Spleen (tissue), 7 donors: ENCODE data around the gene ATF5.

Source experiments
- CTCF ChIP-seq, 11 experiments: fragments of 200-600 bp in 7 of 11; fragments of 450-650 bp in 4 of 11; sonication (generic) in 4 of 11; IDR thresholded peaks in 8 of 11; conservative IDR thresholded peaks in 3 of 11; 1 replicate in 7 of 11; 2 replicates in 4 of 11; pipeline versions ENCODE4 v1.4.0 to v1.8.0; 2016 to 2021; ENCODE audit warnings: antibody characterized with exemption in 11 of 11, inconsistent platforms in 4 of 11, mild to moderate bottlenecking in 1 of 11
- POLR2A ChIP-seq, 3 donors: fragments of 450-650 bp; IDR thresholded peaks; one replicate each; pipeline ENCODE4 v1.5.1; 2017; ENCODE audit warnings: antibody characterized with exemption in 3 of 3, mild to moderate bottlenecking in 1 of 3
- donor health status: DM: no; HTN: no; CAD: no; lungs with moderate emphysema.
- donor health status: DM: no; HTN: no; CAD: no.
- donor health status: DM: no; HTN: no; CAD: no.

DNA sequence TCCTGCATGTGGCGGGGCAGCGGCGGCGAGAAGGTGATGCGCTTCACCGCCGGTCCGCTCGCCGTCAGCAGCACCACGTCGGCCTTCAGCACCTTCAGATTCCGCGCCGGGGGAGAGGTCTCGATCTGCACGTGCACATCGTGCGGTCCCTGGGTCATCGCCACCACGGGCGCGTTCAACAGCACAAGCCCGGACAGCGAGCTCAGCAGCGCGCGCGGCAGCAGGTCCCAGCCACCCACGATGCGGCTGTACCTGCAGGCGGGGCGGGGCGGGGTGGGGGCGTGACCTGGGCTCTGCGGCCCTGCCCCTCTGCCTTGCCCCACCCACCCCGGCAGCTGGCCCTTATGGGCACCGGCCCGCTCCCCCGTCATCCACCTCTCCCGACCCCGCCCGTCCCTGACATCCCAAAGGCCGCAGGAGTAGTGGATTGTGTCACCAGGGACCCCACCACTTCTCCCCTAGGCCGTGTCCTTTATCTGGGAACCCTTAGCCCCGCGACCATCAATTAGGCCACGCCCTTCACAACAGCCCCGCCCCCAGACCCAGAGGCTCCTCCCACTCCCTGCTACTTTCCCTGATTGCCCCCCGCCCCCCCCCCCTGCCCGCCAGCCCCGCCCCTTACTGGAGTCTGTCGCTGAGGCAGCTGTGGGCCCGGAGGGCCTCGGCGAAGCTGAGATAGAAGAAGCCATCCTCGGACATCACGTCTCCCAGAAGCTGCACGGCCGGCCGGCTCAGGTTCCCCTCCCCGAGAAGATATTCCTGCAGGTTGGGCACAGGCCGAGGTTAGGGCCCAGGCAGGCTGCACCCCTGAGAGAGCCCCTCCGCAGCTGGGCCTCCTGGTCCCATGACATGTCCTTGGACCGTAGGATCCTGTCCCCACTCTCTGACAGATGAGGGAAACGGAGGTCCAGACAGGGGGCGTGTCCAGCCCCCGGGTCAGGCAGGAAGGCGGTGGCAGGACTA, 38.4 kb upstream of the ATF5 start:
- TF ChIP-seq POLR2A (IDR thresholded peaks at IDR 0.05) (no peak), CTCF (IDR thresholded peaks at IDR 0.05 in 8 of 11, conservative IDR thresholded peaks at IDR 0.05 in 3 of 11) (peak in 6 of 11 experiments; percentile 3 to 62 (median 46))
